ENCODE data around the gene IL3RA.
A peak's percentile ranks its signal among the peaks of the same experiment; 100 is the strongest.
"Not testable (repeated sequence)": the region's sequence is repeated elsewhere in the genome, so short reads cannot be mapped to it uniquely, and the experiment has no call there.

The IL3RA gene

DNA sequence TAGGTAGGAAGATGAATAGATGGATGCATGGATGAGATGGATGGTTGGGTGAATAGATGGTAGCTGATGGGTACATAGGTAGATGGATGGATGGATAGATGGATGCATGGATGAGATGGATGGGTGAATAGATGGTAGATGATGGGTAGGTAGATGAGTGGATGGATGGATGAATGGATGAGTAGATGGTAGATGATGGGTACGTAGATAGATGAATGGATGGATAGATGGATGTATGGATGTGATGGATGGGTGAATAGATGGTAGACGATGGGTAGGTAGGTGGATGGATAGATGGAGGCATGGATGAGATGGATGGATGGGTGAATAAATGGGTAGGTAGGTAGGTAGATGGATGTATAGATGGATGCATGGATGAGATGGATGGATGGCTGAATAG, 69.2 kb downstream of the IL3RA start:
- not testable (repeated sequence) for H2BK12ac ChIP-seq (ENCODE audit: low read length); H3K9me3 ChIP-seq (ENCODE audit: insufficient read depth, low read depth, low read length); H3K79me1 ChIP-seq (ENCODE audit: low read length); H3K4me1 ChIP-seq (ENCODE audit: control insufficient read depth in 1 of 2, insufficient read depth in 2 of 2, low read length in 2 of 2); H2AK5ac ChIP-seq (ENCODE audit: low read length); H2BK120ac ChIP-seq (ENCODE audit: insufficient read depth, low read length, poor library complexity); H3K79me2 ChIP-seq (ENCODE audit: control insufficient read depth, insufficient read depth, low read length, poor library complexity); H3K4me2 ChIP-seq (ENCODE audit: low read length); H2BK5ac ChIP-seq (ENCODE audit: low read depth, low read length, poor library complexity); DNase-seq; H3K14ac ChIP-seq (ENCODE audit: low read length); H3K4ac ChIP-seq (ENCODE audit: low read depth, low read length); H2AFZ ChIP-seq (ENCODE audit: insufficient read depth, low read length, poor library complexity); H3K27ac ChIP-seq (ENCODE audit: low read depth, low read length); H3K9ac ChIP-seq (ENCODE audit: low read length); H3K23ac ChIP-seq (ENCODE audit: low read length); H4K91ac ChIP-seq (ENCODE audit: low read depth, low read length); H3K4me3 ChIP-seq (ENCODE audit: low read depth, low read length); H4K12ac ChIP-seq (ENCODE audit: low read depth, low read length); H3K18ac ChIP-seq (ENCODE audit: low read length); H4K8ac ChIP-seq (ENCODE audit: low read depth, low read length); H3K27me3 ChIP-seq (ENCODE audit: insufficient read depth, low read length)
- WGBS (ENCODE audit: extremely low coverage, insufficient coverage, insufficient read length) = 100% methylated on average over 2 of the region's 2 CpGs
- H3K36me3 ChIP-seq (ENCODE audit: control insufficient read depth in 1 of 2, insufficient read depth in 2 of 2, low read length in 2 of 2) = peaks cover 25 to 57% of the 10 kb centered on the region in 2 experiments

DNA sequence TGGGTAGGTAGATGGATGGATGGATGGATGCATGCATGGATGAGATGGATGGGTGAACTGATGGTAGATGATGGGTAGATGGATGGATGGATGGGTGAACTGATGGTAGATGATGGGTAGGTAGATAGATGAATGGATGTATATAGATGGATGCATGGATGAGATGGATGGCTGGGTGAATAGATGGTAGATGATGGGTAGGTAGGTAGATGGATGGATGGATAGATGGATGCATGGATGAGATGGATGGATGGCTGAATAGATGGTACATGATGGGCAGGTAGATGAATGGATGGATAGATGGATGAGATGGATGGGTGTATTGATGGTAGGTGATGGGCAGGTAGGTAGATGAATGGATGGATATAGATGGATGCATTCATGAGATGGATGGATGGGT, 70.5 kb downstream of the IL3RA start:
- Histone ChIP-seq H3K4me2 (ENCODE audit: low read length) (no peak overlapping the region), H3K9me3 (ENCODE audit: insufficient read depth, low read depth, low read length) (no peaks in the 10 kb centered on the region), H3K79me2 (ENCODE audit: control insufficient read depth, insufficient read depth, low read length, poor library complexity) (no peaks in the 10 kb centered on the region)

DNA sequence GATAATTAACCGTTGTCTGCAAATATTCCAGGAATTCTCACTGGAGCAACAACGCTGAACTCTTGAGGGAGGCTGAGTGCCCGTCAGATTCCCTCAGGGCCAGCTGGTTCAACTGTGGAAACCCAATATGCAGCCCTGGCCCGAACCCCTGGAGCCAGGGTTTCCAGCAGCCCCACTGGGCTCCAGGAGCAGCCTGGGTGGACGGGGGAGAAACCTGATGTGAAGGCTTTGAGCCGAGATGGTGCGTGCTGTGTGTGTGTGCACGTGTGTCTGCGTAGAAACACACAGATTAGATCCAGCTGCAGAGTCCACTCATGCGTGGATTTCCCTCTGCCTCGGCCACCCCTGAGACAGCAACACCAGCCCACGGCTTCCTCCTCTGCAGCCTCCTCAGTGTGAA, 74.7 kb downstream of the IL3RA start:
- Histone ChIP-seq H3K4ac (ENCODE audit: low read depth, low read length) (no peak overlapping the region), H2BK12ac (ENCODE audit: low read length) (no peak overlapping the region), H2BK120ac (ENCODE audit: insufficient read depth, low read length, poor library complexity) (no peak overlapping the region), H2BK5ac (ENCODE audit: low read depth, low read length, poor library complexity) (no peak overlapping the region), H3K27me3 (ENCODE audit: insufficient read depth, low read length) (no peaks in the 10 kb centered on the region), H4K8ac (ENCODE audit: low read depth, low read length) (no peak overlapping the region), H3K36me3 (ENCODE audit: control insufficient read depth in 1 of 2, insufficient read depth in 2 of 2, low read length in 2 of 2) (peaks cover 33 to 52% of the 10 kb centered on the region in 2 experiments), H3K14ac (ENCODE audit: low read length) (no peak overlapping the region), H3K4me2 (ENCODE audit: low read length) (no peak overlapping the region), H3K18ac (ENCODE audit: low read length) (no peak overlapping the region), H3K4me1 (ENCODE audit: control insufficient read depth in 1 of 2, insufficient read depth in 2 of 2, low read length in 2 of 2) (no peaks in the 10 kb centered on the region), H4K91ac (ENCODE audit: low read depth, low read length) (no peak overlapping the region), H3K23ac (ENCODE audit: low read length) (no peak overlapping the region), H3K9me3 (ENCODE audit: insufficient read depth, low read depth, low read length) (peaks cover 5% of the 10 kb centered on the region), H3K4me3 (ENCODE audit: low read depth, low read length) (no peak overlapping the region), H3K79me2 (ENCODE audit: control insufficient read depth, insufficient read depth, low read length, poor library complexity) (no peaks in the 10 kb centered on the region), H3K9ac (ENCODE audit: low read length) (no peak overlapping the region), H3K27ac (ENCODE audit: low read depth, low read length) (no peak overlapping the region), H3K79me1 (ENCODE audit: low read length) (no peaks in the 10 kb centered on the region), H4K12ac (ENCODE audit: low read depth, low read length) (peak overlapping the region; percentile 77), H2AFZ (ENCODE audit: insufficient read depth, low read length, poor library complexity) (no peak overlapping the region), H2AK5ac (ENCODE audit: low read length) (no peak overlapping the region)
- WGBS (ENCODE audit: extremely low coverage, insufficient coverage, insufficient read length) = no CpG with 5 or more reads among the region's 12 CpGs
- peak in 1 of 2 donors; percentile 9 for DNase-seq

More for the DNA sequence above, 70.5 kb downstream of the IL3RA start:
- Histone ChIP-seq H3K27me3 (ENCODE audit: insufficient read depth, low read length) (no peaks in the 10 kb centered on the region), H2BK5ac (ENCODE audit: low read depth, low read length, poor library complexity) (no peak overlapping the region), H3K4me1 (ENCODE audit: control insufficient read depth in 1 of 2, insufficient read depth in 2 of 2, low read length in 2 of 2) (no peaks in the 10 kb centered on the region), H3K36me3 (ENCODE audit: control insufficient read depth in 1 of 2, insufficient read depth in 2 of 2, low read length in 2 of 2) (peaks cover 26 to 59% of the 10 kb centered on the region in 2 experiments), H3K4me3 (ENCODE audit: low read depth, low read length) (no peak overlapping the region), H4K8ac (ENCODE audit: low read depth, low read length) (no peak overlapping the region), H3K4ac (ENCODE audit: low read depth, low read length) (no peak overlapping the region), H3K27ac (ENCODE audit: low read depth, low read length) (no peak overlapping the region), H3K18ac (ENCODE audit: low read length) (no peak overlapping the region), H2BK12ac (ENCODE audit: low read length) (no peak overlapping the region), H4K12ac (ENCODE audit: low read depth, low read length) (no peak overlapping the region), H2AK5ac (ENCODE audit: low read length) (no peak overlapping the region), H3K23ac (ENCODE audit: low read length) (no peak overlapping the region), H4K91ac (ENCODE audit: low read depth, low read length) (no peak overlapping the region), H3K14ac (ENCODE audit: low read length) (no peak overlapping the region), H2BK120ac (ENCODE audit: insufficient read depth, low read length, poor library complexity) (no peak overlapping the region), H3K79me1 (ENCODE audit: low read length) (no peaks in the 10 kb centered on the region), H3K9ac (ENCODE audit: low read length) (no peak overlapping the region), H2AFZ (ENCODE audit: insufficient read depth, low read length, poor library complexity) (no peak overlapping the region)
- DNase-seq = no peak

DNA sequence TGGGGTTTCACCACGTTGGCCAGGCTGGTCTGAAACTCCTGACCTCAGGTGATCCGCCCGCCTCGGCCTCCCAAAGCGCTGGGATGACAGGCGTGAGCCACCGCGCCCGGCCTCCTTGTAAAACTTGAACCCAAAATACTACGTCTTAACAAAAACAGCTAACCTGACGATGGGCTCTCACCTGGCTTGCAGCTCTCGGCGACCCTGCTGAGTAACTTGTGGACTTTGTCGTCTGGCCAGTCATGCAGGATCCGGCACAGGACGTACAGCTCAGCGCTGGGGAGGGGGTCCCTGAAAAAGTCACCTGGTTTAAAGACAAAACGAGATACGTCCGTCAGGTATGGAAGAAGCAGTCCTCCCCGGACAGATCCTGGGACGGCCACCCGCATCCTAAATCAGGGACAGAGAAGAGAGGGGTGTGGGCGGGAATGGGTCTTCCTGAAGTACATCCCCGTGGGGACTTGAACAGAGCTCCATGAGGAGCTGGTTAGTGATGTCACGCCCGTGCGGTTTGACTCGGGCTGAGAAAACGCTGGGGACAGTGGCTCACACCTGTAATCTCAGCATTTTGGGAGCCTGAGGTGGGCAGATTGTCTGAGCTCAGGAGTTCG, 76.1 kb downstream of the IL3RA start:
- Histone ChIP-seq H3K14ac (ENCODE audit: low read length) (no peak overlapping the region), H2BK120ac (ENCODE audit: insufficient read depth, low read length, poor library complexity) (no peak overlapping the region), H3K9ac (ENCODE audit: low read length) (no peak overlapping the region), H4K8ac (ENCODE audit: low read depth, low read length) (no peak overlapping the region), H3K4me3 (ENCODE audit: low read depth, low read length) (no peak overlapping the region), H3K4ac (ENCODE audit: low read depth, low read length) (no peak overlapping the region), H3K79me2 (ENCODE audit: control insufficient read depth, insufficient read depth, low read length, poor library complexity) (no peaks in the 10 kb centered on the region), H3K23ac (ENCODE audit: low read length) (no peak overlapping the region), H3K18ac (ENCODE audit: low read length) (no peak overlapping the region), H3K4me2 (ENCODE audit: low read length) (no peak overlapping the region), H3K9me3 (ENCODE audit: insufficient read depth, low read depth, low read length) (peaks cover 8% of the 10 kb centered on the region), H4K91ac (ENCODE audit: low read depth, low read length) (no peak overlapping the region), H2BK5ac (ENCODE audit: low read depth, low read length, poor library complexity) (no peak overlapping the region), H3K4me1 (ENCODE audit: control insufficient read depth in 1 of 2, insufficient read depth in 2 of 2, low read length in 2 of 2) (no peaks in the 10 kb centered on the region), H2AFZ (ENCODE audit: insufficient read depth, low read length, poor library complexity) (no peak overlapping the region), H3K27me3 (ENCODE audit: insufficient read depth, low read length) (no peaks in the 10 kb centered on the region), H2AK5ac (ENCODE audit: low read length) (no peak overlapping the region), H3K36me3 (ENCODE audit: control insufficient read depth in 1 of 2, insufficient read depth in 2 of 2, low read length in 2 of 2) (peaks cover 37 to 54% of the 10 kb centered on the region in 2 experiments), H4K12ac (ENCODE audit: low read depth, low read length) (no peak overlapping the region), H2BK12ac (ENCODE audit: low read length) (no peak overlapping the region), H3K27ac (ENCODE audit: low read depth, low read length) (no peak overlapping the region), H3K79me1 (ENCODE audit: low read length) (no peaks in the 10 kb centered on the region)
- no peak for DNase-seq
- no CpG with 5 or more reads among the region's 31 CpGs for WGBS (ENCODE audit: extremely low coverage, insufficient coverage, insufficient read length)
